ENCODE results near the gene NDST1.

The NDST1 gene

GRCh38 chr5:150600616-150601490 is 92.9 kb downstream of the NDST1 start:
- in situ Hi-C loops (cut with HindIII; ENCODE audit: low sequenced_read_pairs), result no loop called here

GRCh38 chr5:150601491-150602345 is 93.8 kb downstream of the NDST1 start:
- in situ Hi-C loops (cut with HindIII; ENCODE audit: low sequenced_read_pairs), result no loop called here

GRCh38 chr5:150603052-150603451 is 95.1 kb downstream of the NDST1 start:
- in situ Hi-C loops (cut with HindIII; ENCODE audit: low sequenced_read_pairs), result no loop called here

- in situ Hi-C loops (cut with HindIII; ENCODE audit: low sequenced_read_pairs), result no loop called here
Observed at GRCh38 chr5:150603491-150603890, 95.6 kb downstream of the NDST1 start.

GRCh38 chr5:150604010-150604409 is 96.1 kb downstream of the NDST1 start:
- in situ Hi-C loops (cut with HindIII; ENCODE audit: low sequenced_read_pairs), result no loop called here

GRCh38 chr5:150604894-150605440 is 97.0 kb downstream of the NDST1 start:
- in situ Hi-C loops (cut with HindIII; ENCODE audit: low sequenced_read_pairs), result no loop called here

- in situ Hi-C loops (cut with HindIII; ENCODE audit: low sequenced_read_pairs), result no loop called here
Observed at GRCh38 chr5:150605546-150605945, 97.6 kb downstream of the NDST1 start.

- in situ Hi-C loops (cut with HindIII; ENCODE audit: low sequenced_read_pairs), result no loop called here
Observed at GRCh38 chr5:150606476-150606875, 98.5 kb downstream of the NDST1 start.

- in situ Hi-C loops (cut with HindIII; ENCODE audit: low sequenced_read_pairs), result no loop called here
Observed at GRCh38 chr5:150607105-150607504, 99.2 kb downstream of the NDST1 start.

Data from DLD1 (cell line).